ENCODE measurements around the gene RMRP.

- TF ChIP-seq CTCF (IDR thresholded peaks at IDR 0.05; ENCODE audit: low read depth, low read length) (no peak), EZH2phosphoT487 (IDR thresholded peaks at IDR 0.05; ENCODE audit: low read depth) (no peak)
Observed at GRCh38 chr9:35700031-35700430, 42.2 kb upstream of the RMRP start.

Data from OCI-LY3 (cell line).